Measurements from ENCODE around the gene SERPINA4. TPM values are rescaled to one million over a fixed set of nuclear protein-coding genes. Genes with fewer than 3 reads are reported as not detected.

SERPINA4 gene
- total and polyA plus RNA-seq, 2 experiments from 2014 or later: not detected

DNA sequence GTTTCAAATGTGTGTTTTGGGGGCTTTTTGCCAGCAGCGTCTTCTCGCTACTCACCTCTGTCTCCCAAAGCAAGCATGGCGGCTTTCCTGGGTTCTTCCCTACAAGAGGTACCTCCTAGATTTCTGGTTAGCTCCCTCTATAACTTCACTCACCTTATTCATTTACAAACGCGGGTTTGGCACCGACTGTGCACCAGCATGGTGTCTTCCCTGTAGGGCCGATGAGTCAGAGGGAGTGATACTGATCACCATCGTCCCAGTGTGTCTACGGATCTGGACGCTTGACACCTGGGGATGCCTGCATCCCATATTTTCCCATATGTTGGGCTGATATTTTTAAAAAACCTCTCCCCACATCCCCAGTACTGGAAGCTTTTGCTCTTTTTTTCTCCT is 44.0 kb upstream of the SERPINA4 start (continued):
- TF ChIP-seq, protein P1, sequence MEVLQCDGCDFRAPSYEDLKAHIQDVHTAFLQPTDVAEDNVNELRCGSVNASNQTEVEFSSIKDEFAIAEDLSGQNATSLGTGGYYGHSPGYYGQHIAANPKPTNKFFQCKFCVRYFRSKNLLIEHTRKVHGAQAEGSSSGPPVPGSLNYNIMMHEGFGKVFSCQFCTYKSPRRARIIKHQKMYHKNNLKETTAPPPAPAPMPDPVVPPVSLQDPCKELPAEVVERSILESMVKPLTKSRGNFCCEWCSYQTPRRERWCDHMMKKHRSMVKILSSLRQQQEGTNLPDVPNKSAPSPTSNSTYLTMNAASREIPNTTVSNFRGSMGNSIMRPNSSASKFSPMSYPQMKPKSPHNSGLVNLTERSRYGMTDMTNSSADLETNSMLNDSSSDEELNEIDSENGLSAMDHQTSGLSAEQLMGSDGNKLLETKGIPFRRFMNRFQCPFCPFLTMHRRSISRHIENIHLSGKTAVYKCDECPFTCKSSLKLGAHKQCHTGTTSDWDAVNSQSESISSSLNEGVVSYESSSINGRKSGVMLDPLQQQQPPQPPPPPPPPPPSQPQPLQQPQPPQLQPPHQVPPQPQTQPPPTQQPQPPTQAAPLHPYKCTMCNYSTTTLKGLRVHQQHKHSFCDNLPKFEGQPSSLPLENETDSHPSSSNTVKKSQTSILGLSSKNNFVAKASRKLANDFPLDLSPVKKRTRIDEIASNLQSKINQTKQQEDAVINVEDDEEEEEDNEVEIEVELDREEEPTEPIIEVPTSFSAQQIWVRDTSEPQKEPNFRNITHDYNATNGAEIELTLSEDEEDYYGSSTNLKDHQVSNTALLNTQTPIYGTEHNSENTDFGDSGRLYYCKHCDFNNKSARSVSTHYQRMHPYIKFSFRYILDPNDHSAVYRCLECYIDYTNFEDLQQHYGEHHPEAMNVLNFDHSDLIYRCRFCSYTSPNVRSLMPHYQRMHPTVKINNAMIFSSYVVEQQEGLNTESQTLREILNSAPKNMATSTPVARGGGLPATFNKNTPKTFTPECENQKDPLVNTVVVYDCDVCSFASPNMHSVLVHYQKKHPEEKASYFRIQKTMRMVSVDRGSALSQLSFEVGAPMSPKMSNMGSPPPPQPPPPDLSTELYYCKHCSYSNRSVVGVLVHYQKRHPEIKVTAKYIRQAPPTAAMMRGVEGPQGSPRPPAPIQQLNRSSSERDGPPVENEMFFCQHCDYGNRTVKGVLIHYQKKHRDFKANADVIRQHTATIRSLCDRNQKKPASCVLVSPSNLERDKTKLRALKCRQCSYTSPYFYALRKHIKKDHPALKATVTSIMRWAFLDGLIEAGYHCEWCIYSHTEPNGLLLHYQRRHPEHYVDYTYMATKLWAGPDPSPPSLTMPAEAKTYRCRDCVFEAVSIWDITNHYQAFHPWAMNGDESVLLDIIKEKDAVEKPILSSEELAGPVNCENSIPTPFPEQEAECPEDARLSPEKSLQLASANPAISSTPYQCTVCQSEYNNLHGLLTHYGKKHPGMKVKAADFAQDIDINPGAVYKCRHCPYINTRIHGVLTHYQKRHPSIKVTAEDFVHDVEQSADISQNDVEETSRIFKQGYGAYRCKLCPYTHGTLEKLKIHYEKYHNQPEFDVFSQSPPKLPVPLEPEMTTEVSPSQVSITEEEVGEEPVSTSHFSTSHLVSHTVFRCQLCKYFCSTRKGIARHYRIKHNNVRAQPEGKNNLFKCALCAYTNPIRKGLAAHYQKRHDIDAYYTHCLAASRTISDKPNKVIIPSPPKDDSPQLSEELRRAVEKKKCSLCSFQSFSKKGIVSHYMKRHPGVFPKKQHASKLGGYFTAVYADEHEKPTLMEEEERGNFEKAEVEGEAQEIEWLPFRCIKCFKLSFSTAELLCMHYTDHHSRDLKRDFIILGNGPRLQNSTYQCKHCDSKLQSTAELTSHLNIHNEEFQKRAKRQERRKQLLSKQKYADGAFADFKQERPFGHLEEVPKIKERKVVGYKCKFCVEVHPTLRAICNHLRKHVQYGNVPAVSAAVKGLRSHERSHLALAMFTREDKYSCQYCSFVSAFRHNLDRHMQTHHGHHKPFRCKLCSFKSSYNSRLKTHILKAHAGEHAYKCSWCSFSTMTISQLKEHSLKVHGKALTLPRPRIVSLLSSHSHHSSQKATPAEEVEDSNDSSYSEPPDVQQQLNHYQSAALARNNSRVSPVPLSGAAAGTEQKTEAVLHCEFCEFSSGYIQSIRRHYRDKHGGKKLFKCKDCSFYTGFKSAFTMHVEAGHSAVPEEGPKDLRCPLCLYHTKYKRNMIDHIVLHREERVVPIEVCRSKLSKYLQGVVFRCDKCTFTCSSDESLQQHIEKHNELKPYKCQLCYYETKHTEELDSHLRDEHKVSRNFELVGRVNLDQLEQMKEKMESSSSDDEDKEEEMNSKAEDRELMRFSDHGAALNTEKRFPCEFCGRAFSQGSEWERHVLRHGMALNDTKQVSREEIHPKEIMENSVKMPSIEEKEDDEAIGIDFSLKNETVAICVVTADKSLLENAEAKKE (CRISPR knock-in tag; IDR thresholded peaks at IDR 0.05): no peak
- TF ChIP-seq JUNB (IDR thresholded peaks at IDR 0.05; ENCODE audit: unreplicated experiment) (no peak), NANOG (IDR thresholded peaks at IDR 0.05; ENCODE audit: borderline replicate concordance) (no peak), EZH2 (IDR thresholded peaks at IDR 0.05; ENCODE audit: low read depth, unreplicated experiment) (no peak), STAT1 (IDR thresholded peaks at IDR 0.05; ENCODE audit: unreplicated experiment) (no peak), ZNF114 (CRISPR knock-in tag; IDR thresholded peaks at IDR 0.05) (no peak), ZNF331 (CRISPR knock-in tag; IDR thresholded peaks at IDR 0.05; ENCODE audit: low read depth) (no peak)
- TF ChIP-seq, protein P2, sequence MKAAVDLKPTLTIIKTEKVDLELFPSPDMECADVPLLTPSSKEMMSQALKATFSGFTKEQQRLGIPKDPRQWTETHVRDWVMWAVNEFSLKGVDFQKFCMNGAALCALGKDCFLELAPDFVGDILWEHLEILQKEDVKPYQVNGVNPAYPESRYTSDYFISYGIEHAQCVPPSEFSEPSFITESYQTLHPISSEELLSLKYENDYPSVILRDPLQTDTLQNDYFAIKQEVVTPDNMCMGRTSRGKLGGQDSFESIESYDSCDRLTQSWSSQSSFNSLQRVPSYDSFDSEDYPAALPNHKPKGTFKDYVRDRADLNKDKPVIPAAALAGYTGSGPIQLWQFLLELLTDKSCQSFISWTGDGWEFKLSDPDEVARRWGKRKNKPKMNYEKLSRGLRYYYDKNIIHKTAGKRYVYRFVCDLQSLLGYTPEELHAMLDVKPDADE (IDR thresholded peaks at IDR 0.05): no peak
- TF ChIP-seq, protein P3, sequence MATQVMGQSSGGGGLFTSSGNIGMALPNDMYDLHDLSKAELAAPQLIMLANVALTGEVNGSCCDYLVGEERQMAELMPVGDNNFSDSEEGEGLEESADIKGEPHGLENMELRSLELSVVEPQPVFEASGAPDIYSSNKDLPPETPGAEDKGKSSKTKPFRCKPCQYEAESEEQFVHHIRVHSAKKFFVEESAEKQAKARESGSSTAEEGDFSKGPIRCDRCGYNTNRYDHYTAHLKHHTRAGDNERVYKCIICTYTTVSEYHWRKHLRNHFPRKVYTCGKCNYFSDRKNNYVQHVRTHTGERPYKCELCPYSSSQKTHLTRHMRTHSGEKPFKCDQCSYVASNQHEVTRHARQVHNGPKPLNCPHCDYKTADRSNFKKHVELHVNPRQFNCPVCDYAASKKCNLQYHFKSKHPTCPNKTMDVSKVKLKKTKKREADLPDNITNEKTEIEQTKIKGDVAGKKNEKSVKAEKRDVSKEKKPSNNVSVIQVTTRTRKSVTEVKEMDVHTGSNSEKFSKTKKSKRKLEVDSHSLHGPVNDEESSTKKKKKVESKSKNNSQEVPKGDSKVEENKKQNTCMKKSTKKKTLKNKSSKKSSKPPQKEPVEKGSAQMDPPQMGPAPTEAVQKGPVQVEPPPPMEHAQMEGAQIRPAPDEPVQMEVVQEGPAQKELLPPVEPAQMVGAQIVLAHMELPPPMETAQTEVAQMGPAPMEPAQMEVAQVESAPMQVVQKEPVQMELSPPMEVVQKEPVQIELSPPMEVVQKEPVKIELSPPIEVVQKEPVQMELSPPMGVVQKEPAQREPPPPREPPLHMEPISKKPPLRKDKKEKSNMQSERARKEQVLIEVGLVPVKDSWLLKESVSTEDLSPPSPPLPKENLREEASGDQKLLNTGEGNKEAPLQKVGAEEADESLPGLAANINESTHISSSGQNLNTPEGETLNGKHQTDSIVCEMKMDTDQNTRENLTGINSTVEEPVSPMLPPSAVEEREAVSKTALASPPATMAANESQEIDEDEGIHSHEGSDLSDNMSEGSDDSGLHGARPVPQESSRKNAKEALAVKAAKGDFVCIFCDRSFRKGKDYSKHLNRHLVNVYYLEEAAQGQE (IDR thresholded peaks at IDR 0.05; ENCODE audit: unreplicated experiment): no peak

Data from GM23338 (cell line).